IMR-90 (cell line): ENCODE data around the gene PLXNA4. TPM values are rescaled to one million over a fixed set of nuclear protein-coding genes. Genes with fewer than 3 reads are reported as not detected.

Source experiments
- ATAC-seq: fragments of 200-7000 bp; cut with Tn5 transposase; 2 replicates; pipeline ENCODE4 v1.9.1; 2020; ENCODE audit warnings: low read depth, mild to moderate bottlenecking, moderate library complexity
- BruUV-seq: library from RNA; stranded (reverse); fragments of 400-500 nt; replicated peaks from 2 replicates; lab custom pipeline; 2021; lab: Mats Ljungman, UMichigan
- CTCF ChIA-PET: fragments of 300-600 bp; formaldehyde crosslinking; extraction: SDS; loops from one replicate; lab custom pipeline; 2021; ENCODE audit warnings: antibody characterized with exemption; lab: Yijun Ruan, JAX
- POLR2A ChIA-PET: fragments of 300-600 bp; sonication (Branson Sonifier 250); formaldehyde crosslinking; loops from one replicate; lab custom pipeline; 2022; ENCODE audit warnings: antibody characterized with exemption; ENCODE audit not compliant: unreplicated experiment; lab: Charles Lee
- DNase-seq: peaks from one replicate; pipeline ENCODE4 v3.0.0; 2013
- H2AFZ ChIP-seq: replicated peaks from 2 replicates; pipeline ENCODE3; 2013; ENCODE audit warnings: low read length, mild to moderate bottlenecking; ENCODE audit not compliant: poor library complexity
- H2AK5ac ChIP-seq: 2 replicates; pipeline ENCODE4 v1.6.1; 2013; ENCODE audit warnings: low read depth, low read length, inconsistent platforms
- H2AK9ac ChIP-seq: replicated peaks from 2 replicates; pipeline ENCODE3; 2013; ENCODE audit warnings: mild to moderate bottlenecking, low read depth, low read length, moderate library complexity; ENCODE audit not compliant: poor library complexity
- H2BK120ac ChIP-seq: 2 replicates; pipeline ENCODE4 v1.6.1; 2013; ENCODE audit warnings: low read depth, low read length, inconsistent platforms
- H2BK15ac ChIP-seq: 3 replicates; pipeline ENCODE4 v1.6.1; 2013; ENCODE audit warnings: low read depth, low read length, inconsistent platforms
- H2BK20ac ChIP-seq: 2 replicates; pipeline ENCODE4 v1.6.1; 2013; ENCODE audit warnings: low read depth, mild to moderate bottlenecking, inconsistent platforms, low read length, moderate library complexity
- H2BK5ac ChIP-seq: 2 replicates; pipeline ENCODE4 v1.6.1; 2013; ENCODE audit warnings: mild to moderate bottlenecking, low read depth, low read length, inconsistent platforms; ENCODE audit not compliant: poor library complexity, severe bottlenecking
- H3K14ac ChIP-seq: replicated peaks from 2 replicates; pipeline ENCODE4 v1.6.1; 2013; ENCODE audit warnings: low read depth, low read length, inconsistent platforms
- H3K18ac ChIP-seq: 2 replicates; pipeline ENCODE4 v1.6.1; 2013; ENCODE audit warnings: low read depth, low read length, control low read depth
- H3K23ac ChIP-seq: 2 replicates; pipeline ENCODE4 v1.6.1; 2013; ENCODE audit warnings: low read depth, low read length, inconsistent platforms
- H3K27ac ChIP-seq: 2 replicates; pipeline ENCODE4 v1.5.1; 2013; ENCODE audit warnings: mild to moderate bottlenecking, control low read depth, low read length; ENCODE audit not compliant: insufficient read depth
- H3K27me3 ChIP-seq: 2 replicates; pipeline ENCODE4 v1.6.1; 2013; ENCODE audit warnings: low read length; ENCODE audit not compliant: control insufficient read depth, insufficient read depth
- H3K36me3 ChIP-seq: 2 replicates; pipeline ENCODE4 v1.6.1; 2013; ENCODE audit warnings: low read length, mixed read lengths; ENCODE audit not compliant: control insufficient read depth, insufficient read depth
- H3K4ac ChIP-seq: 2 replicates; pipeline ENCODE4 v1.6.1; 2013; ENCODE audit warnings: low read depth, low read length, inconsistent platforms
- H3K4me1 ChIP-seq: 2 replicates; pipeline ENCODE4 v1.6.1; 2013; ENCODE audit warnings: low read length, mixed read lengths; ENCODE audit not compliant: control insufficient read depth, insufficient read depth
- H3K4me2 ChIP-seq: 2 replicates; pipeline ENCODE4 v1.6.1; 2013; ENCODE audit warnings: low read depth, mild to moderate bottlenecking, control low read depth, low read length, moderate library complexity
- H3K4me3 ChIP-seq: 2 replicates; pipeline ENCODE4 v1.5.1; 2013; ENCODE audit warnings: low read depth, mild to moderate bottlenecking, control low read depth, low read length, moderate library complexity; ENCODE audit not compliant: insufficient read depth
- H3K56ac ChIP-seq: 2 replicates; pipeline ENCODE4 v1.6.1; 2013; ENCODE audit warnings: low read length, inconsistent platforms; ENCODE audit not compliant: insufficient read depth; ENCODE audit errors: extremely low read depth
- H3K79me1 ChIP-seq, 2 experiments: 2 replicates each; pipeline ENCODE4 v1.6.1; 2013; ENCODE audit warnings: low read length in 2 of 2, inconsistent platforms in 1 of 2, low read depth in 1 of 2
- H3K9ac ChIP-seq: 2 replicates; pipeline ENCODE4 v1.6.1; 2013; ENCODE audit warnings: low read depth, low read length, control low read depth
- H3K9me1 ChIP-seq: 2 replicates; pipeline ENCODE4 v1.6.1; 2013; ENCODE audit warnings: low read length, inconsistent platforms; ENCODE audit not compliant: insufficient read depth
- H3K9me3 ChIP-seq: 2 replicates; pipeline ENCODE4 v1.6.1; 2013; ENCODE audit warnings: low read length; ENCODE audit not compliant: control insufficient read depth, insufficient read depth
- H4K20me1 ChIP-seq: 2 replicates; pipeline ENCODE4 v1.6.1; 2013; ENCODE audit warnings: low read length, inconsistent platforms; ENCODE audit not compliant: insufficient read depth
- H4K5ac ChIP-seq: 2 replicates; pipeline ENCODE4 v1.6.1; 2013; ENCODE audit warnings: mild to moderate bottlenecking, low read depth, low read length, control low read depth
- H4K8ac ChIP-seq, 2 experiments: 2 replicates each; pipeline ENCODE4 v1.6.1; 2013; ENCODE audit warnings: low read depth in 2 of 2, low read length in 2 of 2, control low read depth in 1 of 2, inconsistent platforms in 1 of 2
- H4K91ac ChIP-seq: 2 replicates; pipeline ENCODE4 v1.6.1; 2013; ENCODE audit warnings: low read depth, low read length, inconsistent platforms; ENCODE audit not compliant: insufficient read depth
- FOS ChIP-seq: fragments of 150-350 bp; IDR thresholded peaks from 2 replicates; pipeline ENCODE4 v1.6.1; 2016; ENCODE audit warnings: low read depth, low read length
- MAFK ChIP-seq: IDR thresholded peaks from 2 replicates; pipeline ENCODE4 v1.6.1; 2012; ENCODE audit warnings: low read depth, low read length, improper control_type of control experiment
- MAZ ChIP-seq: IDR thresholded peaks from 2 replicates; pipeline ENCODE4 v1.6.1; 2012; ENCODE audit warnings: low read depth, mild to moderate bottlenecking, low read length, improper control_type of control experiment, moderate library complexity, borderline replicate concordance
- POLR2A ChIP-seq: IDR thresholded peaks from 2 replicates; pipeline ENCODE4 v1.6.1; 2012; ENCODE audit warnings: mild to moderate bottlenecking, low read depth, low read length
- RCOR1 ChIP-seq: IDR thresholded peaks from 2 replicates; pipeline ENCODE4 v1.6.1; 2012; ENCODE audit warnings: mild to moderate bottlenecking, low read length, improper control_type of control experiment; ENCODE audit not compliant: insufficient replicate concordance
- RFX5 ChIP-seq: IDR thresholded peaks from 2 replicates; pipeline ENCODE4 v1.8.0; 2012; ENCODE audit warnings: low read depth, mild to moderate bottlenecking, low read length, moderate library complexity
- WGBS, 2 experiments: methylation state at CpG; one replicate each; pipeline versions ENCODE4 v1.1.5 to v1.1.7; 2013; ENCODE audit warnings: missing lambda C conversion rate in 2 of 2; ENCODE audit not compliant: insufficient read length in 1 of 2; ENCODE audit errors: extremely low coverage in 2 of 2; 5-methylcytosine and 5-hydroxymethylcytosine counted together
- dilution Hi-C: fragments of 300-500 bp; cut with HindIII; formaldehyde crosslinking; loops from one replicate; pipeline ENCODE4 v1.14.3; 2018; ENCODE audit warnings: low sequenced_read_pairs; ENCODE audit not compliant: unreplicated experiment
- in situ Hi-C: fragments of 300-500 bp; cut with MboI; formaldehyde crosslinking; loops from 3 replicates; pipeline ENCODE4 v1.14.3; 2019; ENCODE audit warnings: low sequenced_read_pairs, inconsistent platforms, mixed read lengths
- intact Hi-C: fragments of 100-400 bp; cut with micrococcal nuclease; formaldehyde crosslinking; loops from 2 replicates; pipeline ENCODE4 v1.10.0; 2022
- polyA plus RNA-seq, 3 experiments: library from polyadenylated mRNA; depleted of rRNA; stranded (reverse); fragments of >200 nt; gene quantifications; 2 replicates each; pipeline ENCODE4 v1.2.3, GENCODE V29; 2012; ENCODE audit warnings: low replicate concordance in 1 of 3
- total RNA-seq: library from RNA; depleted of rRNA; stranded (reverse); fragments of >200 nt; gene quantifications from 2 replicates; pipeline ENCODE4 v1.2.3, GENCODE V29; 2012
- TF ChIP-seq, protein P1 (sequence below): conservative IDR thresholded peaks from 2 replicates; pipeline ENCODE4 v1.5.1; 2012; ENCODE audit warnings: mild to moderate bottlenecking, low read depth, low read length, improper control_type of control experiment
- TF ChIP-seq, protein P2 (sequence below): fragments of 150-350 bp; IDR thresholded peaks from 2 replicates; pipeline ENCODE4 v1.6.1; 2016; ENCODE audit warnings: low read depth, mild to moderate bottlenecking, low read length, moderate library complexity, borderline replicate concordance

PLXNA4 gene
- total and polyA plus RNA-seq, 2 of the 4 experiments (the other 2 are of a cell fraction): under 0.01 TPM

DNA sequence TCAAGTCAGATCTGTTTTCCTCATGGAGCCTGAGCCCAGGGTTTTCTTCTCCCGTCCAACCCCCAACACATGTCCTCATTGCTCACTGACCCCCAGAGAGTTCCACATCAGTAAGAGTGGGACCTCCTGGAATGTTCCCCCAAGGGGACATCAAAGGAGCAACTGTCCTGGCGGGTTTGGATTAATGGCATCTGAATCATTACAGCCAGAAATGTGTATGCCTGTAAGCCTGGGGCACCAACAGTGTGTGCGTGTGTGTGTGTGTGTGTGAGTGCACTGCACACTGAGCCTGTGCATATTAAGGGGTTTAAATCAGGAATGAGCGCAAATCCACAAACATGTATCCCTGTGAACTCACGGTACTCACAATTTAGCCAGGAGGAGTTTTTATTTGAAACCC lies 222.3 kb downstream of the PLXNA4 start:
- Histone ChIP-seq H3K36me3 (no peaks in the 10 kb centered on the region), H2BK20ac (no peak overlapping the region), H3K79me1 (no peaks in the 10 kb centered on the region), H2BK15ac (no peak overlapping the region), H3K56ac (no peak overlapping the region), H3K9me1 (no peaks in the 10 kb centered on the region), H2AK5ac (no peak overlapping the region), H3K27me3 (no peaks in the 10 kb centered on the region), H4K91ac (no peak overlapping the region), H4K20me1 (no peaks in the 10 kb centered on the region), H2BK5ac (no peak overlapping the region), H2AK9ac (no peak overlapping the region), H2AFZ (no peak overlapping the region), H3K23ac (no peak overlapping the region), H2BK120ac (no peak overlapping the region), H3K9ac (no peak overlapping the region), H3K4ac (no peak overlapping the region), H3K4me2 (no peak overlapping the region), H3K9me3 (no peaks in the 10 kb centered on the region), H4K5ac (no peak overlapping the region), H4K8ac (no peak overlapping the region), H3K4me3 (no peak overlapping the region), H3K27ac (no peak overlapping the region), H3K14ac (no peak overlapping the region), H3K4me1 (no peaks in the 10 kb centered on the region), H3K18ac (no peak overlapping the region)
- no peak for TF ChIP-seq MAZ
- TF ChIP-seq RFX5: no peak
- TF ChIP-seq POLR2A: no peak
- TF ChIP-seq MAFK: no peak
- TF ChIP-seq FOS: no peak
- TF ChIP-seq, protein P1, sequence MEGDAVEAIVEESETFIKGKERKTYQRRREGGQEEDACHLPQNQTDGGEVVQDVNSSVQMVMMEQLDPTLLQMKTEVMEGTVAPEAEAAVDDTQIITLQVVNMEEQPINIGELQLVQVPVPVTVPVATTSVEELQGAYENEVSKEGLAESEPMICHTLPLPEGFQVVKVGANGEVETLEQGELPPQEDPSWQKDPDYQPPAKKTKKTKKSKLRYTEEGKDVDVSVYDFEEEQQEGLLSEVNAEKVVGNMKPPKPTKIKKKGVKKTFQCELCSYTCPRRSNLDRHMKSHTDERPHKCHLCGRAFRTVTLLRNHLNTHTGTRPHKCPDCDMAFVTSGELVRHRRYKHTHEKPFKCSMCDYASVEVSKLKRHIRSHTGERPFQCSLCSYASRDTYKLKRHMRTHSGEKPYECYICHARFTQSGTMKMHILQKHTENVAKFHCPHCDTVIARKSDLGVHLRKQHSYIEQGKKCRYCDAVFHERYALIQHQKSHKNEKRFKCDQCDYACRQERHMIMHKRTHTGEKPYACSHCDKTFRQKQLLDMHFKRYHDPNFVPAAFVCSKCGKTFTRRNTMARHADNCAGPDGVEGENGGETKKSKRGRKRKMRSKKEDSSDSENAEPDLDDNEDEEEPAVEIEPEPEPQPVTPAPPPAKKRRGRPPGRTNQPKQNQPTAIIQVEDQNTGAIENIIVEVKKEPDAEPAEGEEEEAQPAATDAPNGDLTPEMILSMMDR: no peak
- TF ChIP-seq RCOR1: no peak
- TF ChIP-seq, protein P2, sequence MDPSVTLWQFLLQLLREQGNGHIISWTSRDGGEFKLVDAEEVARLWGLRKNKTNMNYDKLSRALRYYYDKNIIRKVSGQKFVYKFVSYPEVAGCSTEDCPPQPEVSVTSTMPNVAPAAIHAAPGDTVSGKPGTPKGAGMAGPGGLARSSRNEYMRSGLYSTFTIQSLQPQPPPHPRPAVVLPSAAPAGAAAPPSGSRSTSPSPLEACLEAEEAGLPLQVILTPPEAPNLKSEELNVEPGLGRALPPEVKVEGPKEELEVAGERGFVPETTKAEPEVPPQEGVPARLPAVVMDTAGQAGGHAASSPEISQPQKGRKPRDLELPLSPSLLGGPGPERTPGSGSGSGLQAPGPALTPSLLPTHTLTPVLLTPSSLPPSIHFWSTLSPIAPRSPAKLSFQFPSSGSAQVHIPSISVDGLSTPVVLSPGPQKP: no peak
- WGBS, 2 experiments: 18% methylated on average over 2 of the region's 5 CpGs; no CpG with 5 or more reads in 1 of the 2 experiments
- in situ Hi-C loops (no loop called here), dilution Hi-C loops (no loop called here), intact Hi-C loops (no loop called here)
- ChIA-PET POLR2A (no interaction called here), CTCF (no interaction called here)
- BruUV-seq: no TSS peak
- no peak for ATAC-seq
- DNase-seq: no peak
